Neural cell (in vitro differentiated cells): Measurements from ENCODE around the gene APOOL. TPM values are rescaled to one million over a fixed set of nuclear protein-coding genes. Genes with fewer than 3 reads are reported as not detected.
"Not testable (repeated sequence)": the region's sequence is repeated elsewhere in the genome, so short reads cannot be mapped to it uniquely, and the experiment has no call there.

Experiments
- H2AFZ ChIP-seq: fragments of 200-600, 300-800 bp; sonication (generic), shearing (Covaris generic); 2 replicates; pipeline ENCODE4 v1.6.0; 2014; ENCODE audit warnings: low read depth, mild to moderate bottlenecking, antibody characterized with exemption, low read length, moderate library complexity
- H3F3A ChIP-seq: fragments of 200-600 bp; shearing (Covaris generic); 2 replicates; pipeline ENCODE4 v1.6.1; 2016; ENCODE audit warnings: mild to moderate bottlenecking, moderate library complexity, mixed read lengths, antibody characterized with exemption, low read length; ENCODE audit not compliant: insufficient read depth, poor library complexity, severe bottlenecking
- H3K27ac ChIP-seq: fragments of 200-600, 300-800 bp; sonication (generic), shearing (Covaris generic); 2 replicates; pipeline ENCODE4 v1.5.1; 2014; ENCODE audit warnings: mild to moderate bottlenecking, low read length, moderate library complexity
- H3K27me3 ChIP-seq: fragments of 300-800, 200-600 bp; sonication (generic), shearing (Covaris generic); 2 replicates; pipeline ENCODE4 v1.6.0; 2014; ENCODE audit warnings: mild to moderate bottlenecking, low read depth, low read length, moderate library complexity; ENCODE audit not compliant: insufficient read depth
- H3K36me3 ChIP-seq: fragments of 300-800, 200-600 bp; sonication (generic), shearing (Covaris generic); 2 replicates; pipeline ENCODE4 v1.5.1; 2014; ENCODE audit warnings: mild to moderate bottlenecking, antibody characterized with exemption, low read length, moderate library complexity; ENCODE audit not compliant: insufficient read depth
- H3K4me2 ChIP-seq: fragments of 300-800, 200-600 bp; sonication (generic), shearing (Covaris generic); 2 replicates; pipeline ENCODE4 v1.6.0; 2014; ENCODE audit warnings: mild to moderate bottlenecking, low read length
- H3K4me3 ChIP-seq: fragments of 300-800, 200-600 bp; sonication (generic), shearing (Covaris generic); 2 replicates; pipeline ENCODE4 v1.5.1; 2014; ENCODE audit warnings: mild to moderate bottlenecking, low read length, moderate library complexity
- H3K79me2 ChIP-seq: fragments of 200-600 bp; shearing (Covaris generic); replicated peaks from 2 replicates; pipeline ENCODE4 v1.6.0; 2014; ENCODE audit warnings: mild to moderate bottlenecking, low read length, moderate library complexity; ENCODE audit not compliant: insufficient read depth
- H3K9ac ChIP-seq: fragments of 300-800, 200-600 bp; sonication (generic), shearing (Covaris generic); 2 replicates; pipeline ENCODE4 v1.6.1; 2016; ENCODE audit warnings: mild to moderate bottlenecking, low read length, mixed read lengths
- H3K9me2 ChIP-seq: fragments of 200-600 bp; shearing (Covaris generic); 2 replicates; pipeline ENCODE4 v1.6.1; 2016; ENCODE audit warnings: mild to moderate bottlenecking, low read length, mixed read lengths; ENCODE audit not compliant: insufficient read depth
- H3K9me3 ChIP-seq: fragments of 200-600, 300-800 bp; sonication (generic), shearing (Covaris generic); 2 replicates; pipeline ENCODE4 v1.6.1; 2016; ENCODE audit warnings: mild to moderate bottlenecking, mixed run types, low read length, moderate library complexity, mixed read lengths
- H4K20me1 ChIP-seq: fragments of 200-600 bp; shearing (Covaris generic); 2 replicates; pipeline ENCODE4 v1.6.1; 2016; ENCODE audit warnings: mild to moderate bottlenecking, mixed run types; ENCODE audit not compliant: insufficient read depth
- EP300 ChIP-seq: fragments of 450-650 bp; conservative IDR thresholded peaks from 2 replicates; pipeline ENCODE4 v1.6.1; 2014; ENCODE audit warnings: antibody characterized with exemption, mild to moderate bottlenecking, moderate library complexity; ENCODE audit not compliant: poor library complexity, severe bottlenecking
- EZH2 ChIP-seq: fragments of 200-600, 300-800 bp; shearing (Covaris generic), sonication (generic); IDR thresholded peaks from 2 replicates; pipeline ENCODE4 v1.6.1; 2014; ENCODE audit warnings: antibody characterized with exemption, low read length, borderline replicate concordance, mild to moderate bottlenecking; ENCODE audit not compliant: insufficient read depth, poor library complexity, severe bottlenecking
- POLR2AphosphoS5 ChIP-seq: IDR thresholded peaks from 2 replicates; pipeline ENCODE4 v1.6.1; 2012
- RAD21 ChIP-seq: fragments of 450-650 bp; conservative IDR thresholded peaks from 2 replicates; pipeline ENCODE4 v1.6.1; 2014; ENCODE audit warnings: antibody characterized with exemption, mild to moderate bottlenecking, moderate library complexity
- TAF1 ChIP-seq: IDR thresholded peaks from 2 replicates; pipeline ENCODE4 v1.6.1; 2012; ENCODE audit warnings: low read depth
- polyA plus RNA-seq: library from polyadenylated mRNA; depleted of rRNA; stranded (reverse); fragments of >200 nt; gene quantifications from 2 replicates; pipeline ENCODE4 v1.2.3, GENCODE V29; 2014
- TF ChIP-seq, protein P1 (sequence below): fragments of 450-650 bp; IDR thresholded peaks from 2 replicates; pipeline ENCODE4 v1.5.1; 2014; ENCODE audit warnings: antibody characterized with exemption, mild to moderate bottlenecking, moderate library complexity; ENCODE audit not compliant: poor library complexity, severe bottlenecking

APOOL gene
- polyA plus RNA-seq, 1 donor from 2014 or later = 3.6 TPM

DNA sequence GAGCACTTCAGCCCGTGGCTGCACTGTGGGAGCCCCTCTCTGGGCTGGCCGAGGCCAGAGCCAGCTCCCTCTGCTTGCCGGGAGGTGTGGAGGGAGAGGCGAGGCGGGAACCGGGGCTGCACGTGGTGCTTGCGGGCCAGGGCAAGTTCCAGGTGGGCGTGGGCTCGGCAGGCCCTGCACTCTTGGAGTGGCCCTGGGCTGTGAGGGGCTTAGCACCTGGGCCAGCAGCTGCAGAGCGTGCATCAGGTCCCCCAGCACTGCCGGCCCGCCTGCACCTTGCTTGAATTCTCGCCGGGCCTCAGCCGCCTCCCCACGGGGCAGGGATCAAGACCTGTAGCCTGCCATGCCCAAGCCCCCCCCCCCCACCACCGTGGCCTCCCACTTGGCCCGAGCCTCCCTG is 28.9 kb upstream of the APOOL start:
- Histone ChIP-seq H2AFZ (no peak overlapping the region), H3K27ac (no peak overlapping the region), H3K79me2 (no peaks in the 10 kb centered on the region), H3K9me3 (no peaks in the 10 kb centered on the region), H3K4me2 (no peak overlapping the region), H4K20me1 (no peaks in the 10 kb centered on the region), H3K36me3 (no peaks in the 10 kb centered on the region), H3K9me2 (no peaks in the 10 kb centered on the region), H3K4me3 (no peak overlapping the region), H3K27me3 (no peaks in the 10 kb centered on the region), H3K9ac (no peak overlapping the region), H3F3A (no peaks in the 10 kb centered on the region)
- TF ChIP-seq TAF1 = no peak

DNA sequence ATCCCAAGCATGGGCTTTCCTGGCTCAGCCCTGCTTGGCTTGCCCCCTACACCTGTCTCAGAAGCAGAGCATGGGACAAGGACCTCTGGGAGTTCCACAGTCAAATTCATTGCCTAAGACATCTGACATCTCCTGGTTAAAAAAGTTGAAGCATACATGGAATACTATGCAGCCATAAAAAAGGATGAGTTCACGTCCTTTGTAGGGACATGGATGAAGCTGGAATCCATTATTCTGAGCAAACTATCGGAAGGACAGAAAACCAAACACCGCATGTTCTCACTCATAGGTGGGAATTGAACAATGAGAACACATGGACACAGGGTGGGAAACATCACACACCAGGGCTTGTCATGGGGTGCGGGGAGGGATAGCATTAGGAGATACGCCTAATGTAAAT is 11.9 kb upstream of the APOOL start:
- H3K36me3 ChIP-seq, H3K4me2 ChIP-seq, H3K27ac ChIP-seq: not testable (repeated sequence)

DNA sequence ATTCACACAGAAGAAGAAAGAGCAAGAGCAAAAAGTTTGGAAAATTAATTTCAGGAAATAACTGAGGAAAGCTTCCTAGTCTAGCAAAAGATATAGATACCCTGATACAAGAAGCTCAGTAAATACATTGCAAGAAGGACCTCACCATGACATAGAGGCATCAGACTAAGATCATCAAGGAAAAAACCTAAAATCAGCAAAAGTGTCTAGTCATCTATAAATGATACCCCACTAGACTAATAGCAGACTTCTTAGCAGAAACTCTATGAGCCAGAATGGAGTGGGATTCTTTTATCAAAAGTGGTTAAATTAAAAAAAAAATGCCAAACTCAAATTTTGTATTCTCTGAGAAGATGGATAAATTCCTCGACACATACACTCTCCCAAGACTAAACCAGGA is 10.5 kb upstream of the APOOL start:
- Histone ChIP-seq H3K4me3 (no peak overlapping the region), H3K79me2 (no peaks in the 10 kb centered on the region), H3K9ac (no peak overlapping the region), H3F3A (no peaks in the 10 kb centered on the region), H2AFZ (no peak overlapping the region), H3K36me3 (no peaks in the 10 kb centered on the region), H3K4me2 (no peak overlapping the region), H4K20me1 (no peaks in the 10 kb centered on the region), H3K27me3 (no peaks in the 10 kb centered on the region), H3K27ac (no peak overlapping the region), H3K9me3 (no peaks in the 10 kb centered on the region), H3K9me2 (no peaks in the 10 kb centered on the region)
- TF ChIP-seq, protein P1, sequence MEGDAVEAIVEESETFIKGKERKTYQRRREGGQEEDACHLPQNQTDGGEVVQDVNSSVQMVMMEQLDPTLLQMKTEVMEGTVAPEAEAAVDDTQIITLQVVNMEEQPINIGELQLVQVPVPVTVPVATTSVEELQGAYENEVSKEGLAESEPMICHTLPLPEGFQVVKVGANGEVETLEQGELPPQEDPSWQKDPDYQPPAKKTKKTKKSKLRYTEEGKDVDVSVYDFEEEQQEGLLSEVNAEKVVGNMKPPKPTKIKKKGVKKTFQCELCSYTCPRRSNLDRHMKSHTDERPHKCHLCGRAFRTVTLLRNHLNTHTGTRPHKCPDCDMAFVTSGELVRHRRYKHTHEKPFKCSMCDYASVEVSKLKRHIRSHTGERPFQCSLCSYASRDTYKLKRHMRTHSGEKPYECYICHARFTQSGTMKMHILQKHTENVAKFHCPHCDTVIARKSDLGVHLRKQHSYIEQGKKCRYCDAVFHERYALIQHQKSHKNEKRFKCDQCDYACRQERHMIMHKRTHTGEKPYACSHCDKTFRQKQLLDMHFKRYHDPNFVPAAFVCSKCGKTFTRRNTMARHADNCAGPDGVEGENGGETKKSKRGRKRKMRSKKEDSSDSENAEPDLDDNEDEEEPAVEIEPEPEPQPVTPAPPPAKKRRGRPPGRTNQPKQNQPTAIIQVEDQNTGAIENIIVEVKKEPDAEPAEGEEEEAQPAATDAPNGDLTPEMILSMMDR = no peak
- TF ChIP-seq EZH2 (no peak), EP300 (no peak), RAD21 (no peak)

More for the DNA sequence above, 11.9 kb upstream of the APOOL start:
- not testable (repeated sequence) for H3K9ac ChIP-seq, H3K4me3 ChIP-seq, H3K27me3 ChIP-seq, H4K20me1 ChIP-seq, H3K9me3 ChIP-seq, H3K9me2 ChIP-seq, H3K79me2 ChIP-seq, H3F3A ChIP-seq, H2AFZ ChIP-seq

DNA sequence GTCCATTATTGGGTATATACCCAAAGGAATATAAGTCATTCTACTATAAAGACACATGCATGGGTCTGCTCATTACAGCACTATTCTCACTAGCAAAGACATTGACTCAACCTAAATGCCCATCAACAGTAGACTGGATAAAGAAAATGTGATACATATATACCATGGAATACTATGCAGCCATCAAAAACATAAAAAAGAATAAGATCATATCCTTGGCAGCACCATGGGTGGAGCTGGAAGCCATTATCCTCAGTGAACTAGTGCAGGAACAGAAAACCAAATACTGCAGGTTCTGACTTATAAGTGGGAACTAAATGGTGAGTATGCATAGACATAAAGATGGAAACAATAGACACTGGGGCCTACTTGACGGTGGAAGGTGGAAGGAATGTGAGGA is 2.3 kb upstream of the APOOL start:
- Histone ChIP-seq H4K20me1 (no peaks in the 10 kb centered on the region), H3K27me3 (no peaks in the 10 kb centered on the region), H3K9me2 (no peaks in the 10 kb centered on the region), H3K4me3 (no peak overlapping the region), H3K36me3 (no peaks in the 10 kb centered on the region), H3K9me3 (no peaks in the 10 kb centered on the region), H3K27ac (no peak overlapping the region), H3K4me2 (no peak overlapping the region), H3F3A (no peaks in the 10 kb centered on the region), H3K9ac (no peak overlapping the region), H3K79me2 (no peaks in the 10 kb centered on the region), H2AFZ (no peak overlapping the region)
- TF ChIP-seq POLR2AphosphoS5 = no peak
